Skeletal muscle tissue (tissue), 4 donors: Measurements from ENCODE around the gene TIGD2. TPM values are rescaled to one million over a fixed set of nuclear protein-coding genes. Genes with fewer than 3 reads are reported as not detected.
"Not testable (repeated sequence)": the region's sequence is repeated elsewhere in the genome, so short reads cannot be mapped to it uniquely, and the experiment has no call there.

Experiments used
- H3K27ac ChIP-seq: one replicate; pipeline ENCODE4 v1.7.0; 2013; ENCODE audit warnings: mild to moderate bottlenecking, low read depth, low read length, inconsistent platforms
- H3K27me3 ChIP-seq, 3 donors: one replicate each; pipeline ENCODE4 v1.7.0; 2013; ENCODE audit warnings: low read length in 3 of 3; ENCODE audit not compliant: control insufficient read depth in 3 of 3, insufficient read depth in 3 of 3
- H3K36me3 ChIP-seq, 3 donors: one replicate each; pipeline ENCODE4 v1.7.0; 2013; ENCODE audit warnings: low read length in 3 of 3; ENCODE audit not compliant: control insufficient read depth in 3 of 3, insufficient read depth in 3 of 3
- H3K4me1 ChIP-seq, 3 donors: one replicate each; pipeline ENCODE4 v1.7.0; 2013; ENCODE audit warnings: low read length in 3 of 3, mild to moderate bottlenecking in 3 of 3; ENCODE audit not compliant: control insufficient read depth in 3 of 3, insufficient read depth in 3 of 3
- H3K4me3 ChIP-seq, 3 donors: one replicate each; pipeline ENCODE4 v1.7.0; 2013; ENCODE audit warnings: low read length in 3 of 3
- H3K9ac ChIP-seq, 3 donors: one replicate each; pipeline ENCODE4 v1.7.0; 2013; ENCODE audit warnings: low read length in 3 of 3, mild to moderate bottlenecking in 3 of 3, moderate library complexity in 2 of 3, low read depth in 1 of 3
- H3K9me3 ChIP-seq, 3 donors: one replicate each; pipeline ENCODE4 v1.7.0; 2013; ENCODE audit warnings: low read length in 3 of 3; ENCODE audit not compliant: control insufficient read depth in 3 of 3
- total RNA-seq: library from RNA; depleted of rRNA; stranded (reverse); fragments of >200 nt; gene quantifications from one replicate; pipeline ENCODE4 v1.2.3, GENCODE V29; 2014
- donor health status: Osteomylitis.

TIGD2 gene
- total RNA-seq, 1 donor from 2014 or later = 5.2 TPM

- Histone ChIP-seq H3K27ac (no peak overlapping the region), H3K4me3 (no peak overlapping the region), H3K36me3 (no peaks in the 10 kb centered on the region), H3K4me1 (peaks cover 0 to 4% (median 0%) of the 10 kb centered on the region in 3 donors), H3K9me3 (no peaks in the 10 kb centered on the region), H3K27me3 (peaks cover 0 to 4% (median 0%) of the 10 kb centered on the region in 3 donors), H3K9ac (no peak overlapping the region)
Observed at GRCh38 chr4:89136525-89136924, 25.2 kb downstream of the TIGD2 start.

GRCh38 chr4:89137231-89137630 is 25.9 kb downstream of the TIGD2 start:
- H3K4me3 ChIP-seq = no peak overlapping the region
- H3K36me3 ChIP-seq = no peaks in the 10 kb centered on the region
- no peak overlapping the region for H3K27ac ChIP-seq
- no peaks in the 10 kb centered on the region for H3K9me3 ChIP-seq
- peaks cover 0 to 4% (median 0%) of the 10 kb centered on the region in 3 donors for H3K27me3 ChIP-seq
- peaks cover 0 to 4% (median 0%) of the 10 kb centered on the region in 3 donors for H3K4me1 ChIP-seq
- no peak overlapping the region for H3K9ac ChIP-seq

GRCh38 chr4:89137695-89138094 is 26.4 kb downstream of the TIGD2 start:
- no peak overlapping the region for H3K27ac ChIP-seq
- H3K4me3 ChIP-seq = no peak overlapping the region
- no peaks in the 10 kb centered on the region for H3K36me3 ChIP-seq
- peaks cover 0 to 4% (median 0%) of the 10 kb centered on the region in 3 donors for H3K27me3 ChIP-seq
- peaks cover 0 to 4% (median 0%) of the 10 kb centered on the region in 3 donors for H3K4me1 ChIP-seq
- H3K9me3 ChIP-seq = no peaks in the 10 kb centered on the region
- no peak overlapping the region for H3K9ac ChIP-seq

- H3K27ac ChIP-seq = no peak overlapping the region
- H3K4me3 ChIP-seq = no peak overlapping the region
- H3K36me3 ChIP-seq = no peaks in the 10 kb centered on the region
- no peaks in the 10 kb centered on the region for H3K9me3 ChIP-seq
- no peak overlapping the region for H3K9ac ChIP-seq
- H3K4me1 ChIP-seq = no peaks in the 10 kb centered on the region
- H3K27me3 ChIP-seq = peaks cover 0 to 4% (median 0%) of the 10 kb centered on the region in 3 donors
Observed at GRCh38 chr4:89140168-89140759, 28.9 kb downstream of the TIGD2 start.

- no peaks in the 10 kb centered on the region for H3K4me1 ChIP-seq
- no peaks in the 10 kb centered on the region for H3K9me3 ChIP-seq
- H3K4me3 ChIP-seq = no peak overlapping the region
- no peak overlapping the region for H3K9ac ChIP-seq
- H3K27me3 ChIP-seq = peaks cover 0 to 4% (median 0%) of the 10 kb centered on the region in 3 donors
- no peaks in the 10 kb centered on the region for H3K36me3 ChIP-seq
- no peak overlapping the region for H3K27ac ChIP-seq
Observed at GRCh38 chr4:89142691-89143669, 31.6 kb downstream of the TIGD2 start.

GRCh38 chr4:89144652-89145051 is 33.3 kb downstream of the TIGD2 start:
- H3K9me3 ChIP-seq, H3K36me3 ChIP-seq, H3K27ac ChIP-seq, H3K4me3 ChIP-seq, H3K27me3 ChIP-seq, H3K9ac ChIP-seq, H3K4me1 ChIP-seq: not testable (repeated sequence)

GRCh38 chr4:89146196-89146595 is 34.9 kb downstream of the TIGD2 start:
- H3K9me3 ChIP-seq = no peaks in the 10 kb centered on the region
- H3K27ac ChIP-seq = no peak overlapping the region
- H3K4me1 ChIP-seq = no peaks in the 10 kb centered on the region
- H3K36me3 ChIP-seq = no peaks in the 10 kb centered on the region
- H3K4me3 ChIP-seq = no peak overlapping the region
- peaks cover 0 to 2% (median 0%) of the 10 kb centered on the region in 3 donors for H3K27me3 ChIP-seq
- no peak overlapping the region for H3K9ac ChIP-seq

- Histone ChIP-seq H3K27ac (no peak overlapping the region), H3K9me3 (no peaks in the 10 kb centered on the region), H3K36me3 (no peaks in the 10 kb centered on the region), H3K27me3 (peaks cover 0 to 2% (median 0%) of the 10 kb centered on the region in 3 donors), H3K4me3 (no peak overlapping the region), H3K9ac (no peak overlapping the region), H3K4me1 (no peaks in the 10 kb centered on the region)
Observed at GRCh38 chr4:89152972-89153371, 41.6 kb downstream of the TIGD2 start.

GRCh38 chr4:89156174-89156914 is 45.0 kb downstream of the TIGD2 start:
- H3K27me3 ChIP-seq = no peaks in the 10 kb centered on the region
- no peaks in the 10 kb centered on the region for H3K9me3 ChIP-seq
- H3K4me3 ChIP-seq = no peak overlapping the region
- H3K27ac ChIP-seq = no peak overlapping the region
- no peak overlapping the region for H3K9ac ChIP-seq
- no peaks in the 10 kb centered on the region for H3K36me3 ChIP-seq
- no peaks in the 10 kb centered on the region for H3K4me1 ChIP-seq
